SK-N-SH (cell line): Measurements from ENCODE around the gene SUMF2. TPM values are rescaled to one million over a fixed set of nuclear protein-coding genes. Genes with fewer than 3 reads are reported as not detected.
"Not testable (repeated sequence)": the region's sequence is repeated elsewhere in the genome, so short reads cannot be mapped to it uniquely, and the experiment has no call there.

ENCODE experiments used
- CTCF ChIA-PET: fragments of 300-600, 350-600 bp; formaldehyde crosslinking; extraction: SDS; loops from one replicate; lab custom pipeline; 2021; lab: Yijun Ruan, JAX
- POLR2A ChIA-PET: fragments of 350-600 bp; sonication (Branson Sonifier 250); formaldehyde crosslinking; extraction: SDS; loops from one replicate; lab custom pipeline; 2020; ENCODE audit warnings: antibody characterized with exemption, inconsistent platforms; lab: Yijun Ruan, JAX
- DNase-seq: peaks from one replicate; pipeline ENCODE4 v3.0.0; 2012
- H2AFZ ChIP-seq: fragments of 200-600 bp; sonication (generic); 2 replicates; pipeline ENCODE4 v1.8.1; 2016; ENCODE audit warnings: antibody characterized with exemption, mild to moderate bottlenecking, low read depth
- H3F3A ChIP-seq: fragments of 200-600 bp; sonication (generic); replicated peaks from 2 replicates; pipeline ENCODE3; 2016; ENCODE audit warnings: antibody characterized with exemption, mild to moderate bottlenecking; ENCODE audit not compliant: insufficient read depth
- H3K27ac ChIP-seq, 2 experiments: fragments of 200-500 bp in 1 of 2; fragments of 200-600 bp in 1 of 2; sonication (Bioruptor generic) in 1 of 2; sonication (generic), shearing (Covaris generic) in 1 of 2; 2 replicates each; pipeline versions ENCODE4 v1.5.1 to v1.6.1; 2014 to 2016; ENCODE audit warnings: low read depth in 2 of 2, inconsistent platforms in 1 of 2, low read length in 1 of 2, mild to moderate bottlenecking in 1 of 2, mixed read lengths in 1 of 2
- H3K27me3 ChIP-seq: fragments of 200-600 bp; sonication (generic), shearing (Covaris generic); 2 replicates; pipeline ENCODE4 v1.6.1; 2016; ENCODE audit warnings: mixed run types; ENCODE audit not compliant: insufficient read depth
- H3K36me3 ChIP-seq, 2 experiments: fragments of 200-500 bp in 1 of 2; fragments of 200-600 bp in 1 of 2; sonication (Bioruptor generic) in 1 of 2; sonication (generic) in 1 of 2; replicated peaks in 1 of 2; 2 replicates each; pipeline versions ENCODE3 to v1.5.1; 2014 to 2016; ENCODE audit warnings: low read length in 1 of 2, mild to moderate bottlenecking in 1 of 2; ENCODE audit not compliant: insufficient read depth in 2 of 2, control insufficient read depth in 1 of 2
- H3K4me1 ChIP-seq, 2 experiments: fragments of 200-500 bp in 1 of 2; fragments of 200-600 bp in 1 of 2; sonication (Bioruptor generic) in 1 of 2; sonication (generic), shearing (Covaris generic) in 1 of 2; 2 replicates each; pipeline versions ENCODE4 v1.5.1 to v1.6.1; 2014 to 2016; ENCODE audit warnings: low read depth in 1 of 2, low read length in 1 of 2, mixed run types in 1 of 2; ENCODE audit not compliant: insufficient read depth in 2 of 2, control insufficient read depth in 1 of 2
- H3K4me2 ChIP-seq: fragments of 200-600 bp; sonication (generic), shearing (Covaris generic); 2 replicates; pipeline ENCODE4 v1.6.1; 2017; ENCODE audit warnings: mixed run types
- H3K4me3 ChIP-seq, 2 experiments: fragments of 200-500 bp in 1 of 2; fragments of 200-600 bp in 1 of 2; sonication (Bioruptor generic) in 1 of 2; sonication (generic), shearing (Covaris generic) in 1 of 2; 2 replicates each; pipeline versions ENCODE4 v1.5.1 to v1.8.1; 2014 to 2016; ENCODE audit warnings: low read depth in 2 of 2, inconsistent platforms in 1 of 2, low read length in 1 of 2, mild to moderate bottlenecking in 1 of 2, mixed read lengths in 1 of 2, moderate library complexity in 1 of 2
- H3K79me2 ChIP-seq: fragments of 200-600 bp; sonication (generic); 2 replicates; pipeline ENCODE4 v1.8.1; 2017; ENCODE audit warnings: mild to moderate bottlenecking; ENCODE audit not compliant: insufficient read depth
- H3K9ac ChIP-seq: fragments of 200-600 bp; sonication (generic); 2 replicates; pipeline ENCODE4 v1.6.1; 2017; ENCODE audit warnings: mixed run types
- H3K9me2 ChIP-seq: fragments of 200-600 bp; sonication (generic); 2 replicates; pipeline ENCODE4 v1.6.1; 2017; ENCODE audit warnings: mixed run types
- H3K9me3 ChIP-seq: fragments of 200-600 bp; sonication (generic); 2 replicates; pipeline ENCODE4 v1.6.1; 2017; ENCODE audit warnings: mixed run types, mild to moderate bottlenecking, moderate library complexity
- H4K20me1 ChIP-seq: fragments of 200-600 bp; sonication (generic); 2 replicates; pipeline ENCODE4 v1.6.1; 2017; ENCODE audit warnings: mild to moderate bottlenecking, mixed run types; ENCODE audit not compliant: insufficient read depth
- FOXM1 ChIP-seq: IDR thresholded peaks from 2 replicates; pipeline ENCODE4 v1.4.0; 2012; ENCODE audit warnings: low read depth, mild to moderate bottlenecking
- GATA2 ChIP-seq: sonication (generic); formaldehyde crosslinking; IDR thresholded peaks from 2 replicates; pipeline ENCODE4 v1.5.0; 2020; ENCODE audit warnings: mild to moderate bottlenecking, missing genetic modification reagents
- JUND ChIP-seq: IDR thresholded peaks from 2 replicates; pipeline ENCODE4 v1.4.0; 2012
- MEF2A ChIP-seq: IDR thresholded peaks from 2 replicates; pipeline ENCODE4 v1.4.0; 2012; ENCODE audit warnings: low read depth, borderline replicate concordance
- MXI1 ChIP-seq: IDR thresholded peaks from 2 replicates; pipeline ENCODE4 v1.6.1; 2012; ENCODE audit warnings: mild to moderate bottlenecking, low read depth, low read length, improper control_type of control experiment
- RAD21 ChIP-seq: IDR thresholded peaks from 2 replicates; pipeline ENCODE4 v1.6.1; 2012; ENCODE audit warnings: mild to moderate bottlenecking, low read length
- RFX5 ChIP-seq: IDR thresholded peaks from 2 replicates; pipeline ENCODE4 v1.6.1; 2012; ENCODE audit warnings: mild to moderate bottlenecking, improper control_type of control experiment, low read length
- RXRA ChIP-seq: IDR thresholded peaks from 2 replicates; pipeline ENCODE4 v1.4.0; 2012; ENCODE audit warnings: low read depth, mild to moderate bottlenecking, borderline replicate concordance
- SMC3 ChIP-seq: IDR thresholded peaks from 2 replicates; pipeline ENCODE4 v1.6.1; 2012; ENCODE audit warnings: low read depth, low read length, improper control_type of control experiment
- TEAD4 ChIP-seq: IDR thresholded peaks from 2 replicates; pipeline ENCODE4 v1.4.0; 2012; ENCODE audit warnings: mild to moderate bottlenecking, borderline replicate concordance; ENCODE audit not compliant: insufficient read depth
- YY1 ChIP-seq: IDR thresholded peaks from 2 replicates; pipeline ENCODE4 v1.4.0; 2012; ENCODE audit warnings: low read depth, mild to moderate bottlenecking
- WGBS: methylation state at CpG from one replicate; pipeline ENCODE4 v1.1.6; 2017; ENCODE audit warnings: low lambda C conversion rate; 5-methylcytosine and 5-hydroxymethylcytosine counted together
- polyA plus RNA-seq, 3 experiments: library from polyadenylated mRNA; depleted of rRNA; stranded (reverse); fragments of >200 nt; gene quantifications; 2 replicates each; pipeline ENCODE4 v1.2.3, GENCODE V29; 2012
- TF ChIP-seq, protein P1 (sequence below): IDR thresholded peaks from 2 replicates; pipeline ENCODE4 v1.6.1; 2012; ENCODE audit warnings: mild to moderate bottlenecking, low read depth, low read length, moderate library complexity
- TF ChIP-seq, protein P2 (sequence below): fragments of 200-600 bp; sonication (generic); IDR thresholded peaks from 2 replicates; pipeline ENCODE4 v1.6.1; 2017; ENCODE audit warnings: antibody characterized with exemption, mild to moderate bottlenecking, moderate library complexity
- TF ChIP-seq, protein P3 (sequence below): IDR thresholded peaks from 2 replicates; pipeline ENCODE4 v1.4.0; 2012; ENCODE audit warnings: low read depth, borderline replicate concordance
- TF ChIP-seq, protein P4 (sequence below): IDR thresholded peaks from 2 replicates; pipeline ENCODE4 v1.4.0; 2012; ENCODE audit warnings: low read depth, borderline replicate concordance

Gene SUMF2
- polyA plus RNA-seq, 1 of the 3 experiments (the other 2 are of a cell fraction), result 162 TPM

DNA sequence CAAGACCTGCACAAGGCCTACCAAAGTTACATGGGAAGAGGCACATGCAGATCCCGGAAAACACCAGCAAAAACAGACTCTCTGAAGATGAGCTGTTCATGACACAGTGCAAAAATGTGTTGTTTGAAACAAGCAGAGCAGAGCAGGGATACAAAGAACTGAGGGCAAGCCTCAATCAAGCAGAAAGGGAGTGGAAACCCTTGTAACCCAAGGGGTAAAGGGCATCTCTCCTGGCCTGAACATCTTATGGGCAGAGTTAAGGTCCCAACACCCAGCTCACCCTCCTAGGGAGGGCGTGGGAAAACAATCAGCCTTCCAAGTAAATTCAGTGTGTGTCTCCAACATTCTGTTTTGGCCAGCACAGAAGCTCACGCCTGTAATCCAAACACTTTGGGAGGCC, 23.4 kb upstream of the SUMF2 start (continued):
- TF ChIP-seq, protein P1, sequence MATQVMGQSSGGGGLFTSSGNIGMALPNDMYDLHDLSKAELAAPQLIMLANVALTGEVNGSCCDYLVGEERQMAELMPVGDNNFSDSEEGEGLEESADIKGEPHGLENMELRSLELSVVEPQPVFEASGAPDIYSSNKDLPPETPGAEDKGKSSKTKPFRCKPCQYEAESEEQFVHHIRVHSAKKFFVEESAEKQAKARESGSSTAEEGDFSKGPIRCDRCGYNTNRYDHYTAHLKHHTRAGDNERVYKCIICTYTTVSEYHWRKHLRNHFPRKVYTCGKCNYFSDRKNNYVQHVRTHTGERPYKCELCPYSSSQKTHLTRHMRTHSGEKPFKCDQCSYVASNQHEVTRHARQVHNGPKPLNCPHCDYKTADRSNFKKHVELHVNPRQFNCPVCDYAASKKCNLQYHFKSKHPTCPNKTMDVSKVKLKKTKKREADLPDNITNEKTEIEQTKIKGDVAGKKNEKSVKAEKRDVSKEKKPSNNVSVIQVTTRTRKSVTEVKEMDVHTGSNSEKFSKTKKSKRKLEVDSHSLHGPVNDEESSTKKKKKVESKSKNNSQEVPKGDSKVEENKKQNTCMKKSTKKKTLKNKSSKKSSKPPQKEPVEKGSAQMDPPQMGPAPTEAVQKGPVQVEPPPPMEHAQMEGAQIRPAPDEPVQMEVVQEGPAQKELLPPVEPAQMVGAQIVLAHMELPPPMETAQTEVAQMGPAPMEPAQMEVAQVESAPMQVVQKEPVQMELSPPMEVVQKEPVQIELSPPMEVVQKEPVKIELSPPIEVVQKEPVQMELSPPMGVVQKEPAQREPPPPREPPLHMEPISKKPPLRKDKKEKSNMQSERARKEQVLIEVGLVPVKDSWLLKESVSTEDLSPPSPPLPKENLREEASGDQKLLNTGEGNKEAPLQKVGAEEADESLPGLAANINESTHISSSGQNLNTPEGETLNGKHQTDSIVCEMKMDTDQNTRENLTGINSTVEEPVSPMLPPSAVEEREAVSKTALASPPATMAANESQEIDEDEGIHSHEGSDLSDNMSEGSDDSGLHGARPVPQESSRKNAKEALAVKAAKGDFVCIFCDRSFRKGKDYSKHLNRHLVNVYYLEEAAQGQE, result no peak

DNA sequence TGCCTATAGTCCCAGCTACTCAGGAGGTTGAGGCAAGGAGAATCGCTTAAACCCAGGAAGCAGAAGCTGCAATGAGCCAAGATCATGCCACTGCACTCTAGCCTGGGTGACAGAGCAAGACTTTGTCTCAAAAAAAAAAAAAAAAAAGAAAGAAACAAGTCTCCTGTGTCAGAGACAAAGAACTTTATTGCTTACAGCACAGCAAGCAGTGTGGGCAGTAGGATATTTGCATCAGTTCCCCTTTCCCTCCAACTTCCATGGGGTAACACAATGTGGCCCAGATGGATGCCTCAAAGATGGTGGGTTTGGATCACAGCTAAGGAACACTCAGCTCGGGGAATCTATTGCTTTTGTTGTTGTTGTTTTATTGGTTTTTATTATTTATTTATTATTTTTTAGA, 18.3 kb upstream of the SUMF2 start:
- CTCF ChIA-PET, DNase-seq, H3K4me3 ChIP-seq, H2AFZ ChIP-seq, H3K27me3 ChIP-seq, H3K9me3 ChIP-seq, H3K4me2 ChIP-seq, H3K36me3 ChIP-seq, POLR2A ChIA-PET, H3K9me2 ChIP-seq, H3K9ac ChIP-seq, H4K20me1 ChIP-seq: not testable (repeated sequence)
- H3F3A ChIP-seq, result peaks cover 47% of the 10 kb centered on the region
- 96% methylated on average over 2 of the region's 2 CpGs for WGBS
- peaks cover 61% of the 10 kb centered on the region for H3K79me2 ChIP-seq
- H3K4me1 ChIP-seq, result peaks cover 14 to 31% of the 10 kb centered on the region in 2 experiments; a peak in 3 of 4 replicates
- H3K27ac ChIP-seq, result peak overlapping the region in 1 of 2 experiments; percentile 85; a peak in 1 of 4 replicates

DNA sequence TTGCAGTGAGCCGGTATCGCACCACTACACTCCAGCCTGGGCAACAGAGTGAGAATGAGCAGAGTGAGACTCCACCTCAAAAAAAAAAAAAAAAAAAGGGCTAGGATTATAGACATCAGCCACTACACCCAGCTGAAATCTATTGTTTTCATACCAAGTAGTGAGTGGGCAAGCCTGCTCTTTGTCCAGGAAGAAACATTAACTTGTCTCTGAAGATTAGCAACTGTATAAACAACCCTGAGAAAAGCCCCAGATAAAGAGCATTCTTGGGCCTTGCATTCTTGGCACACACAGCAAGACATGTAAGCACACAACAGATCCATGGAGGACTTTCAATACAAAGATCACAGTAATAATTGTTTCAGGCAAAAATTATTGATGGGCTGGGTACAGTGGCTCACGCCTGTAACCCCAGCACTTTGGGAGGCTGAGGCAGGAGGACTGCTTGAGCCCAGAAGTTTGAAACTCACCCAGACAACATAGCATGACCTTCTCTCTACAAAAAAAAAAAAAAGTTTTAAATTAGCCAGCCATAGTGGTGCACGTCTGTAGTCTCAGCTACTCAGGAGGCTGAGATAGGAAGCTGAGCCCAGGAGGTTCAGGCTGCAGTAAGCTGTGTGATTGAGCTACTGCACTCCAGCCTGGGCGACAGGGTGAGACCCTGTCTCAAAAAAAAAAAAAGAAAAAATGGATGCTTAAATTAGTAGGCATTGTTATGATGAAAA, 17.2 kb upstream of the SUMF2 start:
- ChIA-PET CTCF (interaction anchor here (0.6 to 0.7 kb wide), 2 partner anchors 42 to 280 kb away, joined by 3 read pairs; no protein-coding TSS in a partner anchor), POLR2A (interaction anchor here (0.6 to 0.7 kb wide), 3 partner anchors 13 to 59 kb away, joined by 3 to 8 read pairs (median 3); partner anchors contain the start of gene CHCHD2)
- H3K79me2 ChIP-seq, result peaks cover 67% of the 10 kb centered on the region
- peak overlapping the region; percentile 44 to 85; a peak in 3 of 4 replicates for H3K27ac ChIP-seq
- H3K4me3 ChIP-seq, result no peak overlapping the region; a peak in 1 of 4 replicates
- no peak overlapping the region for H2AFZ ChIP-seq
- no peaks in the 10 kb centered on the region for H3K9me2 ChIP-seq
- peaks cover 14 to 31% of the 10 kb centered on the region in 2 experiments; a peak in 3 of 4 replicates for H3K4me1 ChIP-seq
- no peaks in the 10 kb centered on the region for H4K20me1 ChIP-seq
- peak overlapping the region; percentile 23; the same call in 1 of the 2 replicates for H3K9ac ChIP-seq
- peaks cover 50% of the 10 kb centered on the region for H3F3A ChIP-seq
- DNase-seq, result no peak
- peak overlapping the region; percentile 87 for H3K4me2 ChIP-seq
- WGBS, result 55% methylated on average over 5 of the region's 5 CpGs
- peaks cover 0 to 8% of the 10 kb centered on the region in 2 experiments for H3K36me3 ChIP-seq
- H3K9me3 ChIP-seq, result no peaks in the 10 kb centered on the region
- H3K27me3 ChIP-seq, result no peaks in the 10 kb centered on the region
- no peak for TF ChIP-seq SMC3
- TF ChIP-seq MXI1, result no peak
- TF ChIP-seq, protein P2, sequence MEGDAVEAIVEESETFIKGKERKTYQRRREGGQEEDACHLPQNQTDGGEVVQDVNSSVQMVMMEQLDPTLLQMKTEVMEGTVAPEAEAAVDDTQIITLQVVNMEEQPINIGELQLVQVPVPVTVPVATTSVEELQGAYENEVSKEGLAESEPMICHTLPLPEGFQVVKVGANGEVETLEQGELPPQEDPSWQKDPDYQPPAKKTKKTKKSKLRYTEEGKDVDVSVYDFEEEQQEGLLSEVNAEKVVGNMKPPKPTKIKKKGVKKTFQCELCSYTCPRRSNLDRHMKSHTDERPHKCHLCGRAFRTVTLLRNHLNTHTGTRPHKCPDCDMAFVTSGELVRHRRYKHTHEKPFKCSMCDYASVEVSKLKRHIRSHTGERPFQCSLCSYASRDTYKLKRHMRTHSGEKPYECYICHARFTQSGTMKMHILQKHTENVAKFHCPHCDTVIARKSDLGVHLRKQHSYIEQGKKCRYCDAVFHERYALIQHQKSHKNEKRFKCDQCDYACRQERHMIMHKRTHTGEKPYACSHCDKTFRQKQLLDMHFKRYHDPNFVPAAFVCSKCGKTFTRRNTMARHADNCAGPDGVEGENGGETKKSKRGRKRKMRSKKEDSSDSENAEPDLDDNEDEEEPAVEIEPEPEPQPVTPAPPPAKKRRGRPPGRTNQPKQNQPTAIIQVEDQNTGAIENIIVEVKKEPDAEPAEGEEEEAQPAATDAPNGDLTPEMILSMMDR, result no peak
- TF ChIP-seq JUND, result peak; percentile 81
- peak; percentile 19; the same call in 1 of the 2 replicates for TF ChIP-seq YY1
- TF ChIP-seq GATA2, result no peak
- peak; percentile 88 for TF ChIP-seq TEAD4
- TF ChIP-seq, protein P3, sequence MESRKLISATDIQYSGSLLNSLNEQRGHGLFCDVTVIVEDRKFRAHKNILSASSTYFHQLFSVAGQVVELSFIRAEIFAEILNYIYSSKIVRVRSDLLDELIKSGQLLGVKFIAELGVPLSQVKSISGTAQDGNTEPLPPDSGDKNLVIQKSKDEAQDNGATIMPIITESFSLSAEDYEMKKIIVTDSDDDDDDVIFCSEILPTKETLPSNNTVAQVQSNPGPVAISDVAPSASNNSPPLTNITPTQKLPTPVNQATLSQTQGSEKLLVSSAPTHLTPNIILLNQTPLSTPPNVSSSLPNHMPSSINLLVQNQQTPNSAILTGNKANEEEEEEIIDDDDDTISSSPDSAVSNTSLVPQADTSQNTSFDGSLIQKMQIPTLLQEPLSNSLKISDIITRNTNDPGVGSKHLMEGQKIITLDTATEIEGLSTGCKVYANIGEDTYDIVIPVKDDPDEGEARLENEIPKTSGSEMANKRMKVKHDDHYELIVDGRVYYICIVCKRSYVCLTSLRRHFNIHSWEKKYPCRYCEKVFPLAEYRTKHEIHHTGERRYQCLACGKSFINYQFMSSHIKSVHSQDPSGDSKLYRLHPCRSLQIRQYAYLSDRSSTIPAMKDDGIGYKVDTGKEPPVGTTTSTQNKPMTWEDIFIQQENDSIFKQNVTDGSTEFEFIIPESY, result 0 out of 2 replicates have a peak, but pooled peaks have one; percentile 29
- no peak for TF ChIP-seq RFX5
- no peak for TF ChIP-seq MEF2A
- TF ChIP-seq, protein P4, sequence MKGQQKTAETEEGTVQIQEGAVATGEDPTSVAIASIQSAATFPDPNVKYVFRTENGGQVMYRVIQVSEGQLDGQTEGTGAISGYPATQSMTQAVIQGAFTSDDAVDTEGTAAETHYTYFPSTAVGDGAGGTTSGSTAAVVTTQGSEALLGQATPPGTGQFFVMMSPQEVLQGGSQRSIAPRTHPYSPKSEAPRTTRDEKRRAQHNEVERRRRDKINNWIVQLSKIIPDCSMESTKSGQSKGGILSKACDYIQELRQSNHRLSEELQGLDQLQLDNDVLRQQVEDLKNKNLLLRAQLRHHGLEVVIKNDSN, result 0 out of 2 replicates have a peak, but pooled peaks have one; percentile 7
- TF ChIP-seq FOXM1, result no peak; the same call in none of the 2 replicates
- no peak for TF ChIP-seq RAD21
- TF ChIP-seq RXRA, result peak; percentile 66; the same call in 1 of the 2 replicates
